Lower lobe of right lung (tissue), 2 donors: ENCODE measurements around the gene CCDC9. TPM values are rescaled to one million over a fixed set of nuclear protein-coding genes. Genes with fewer than 3 reads are reported as not detected.
"Not testable (repeated sequence)": the region's sequence is repeated elsewhere in the genome, so short reads cannot be mapped to it uniquely, and the experiment has no call there.

ENCODE experiments used
- ATAC-seq, 2 donors: fragments of 200-7000 bp; cut with Tn5 transposase; one replicate each; pipeline ENCODE4 v1.9.1; 2020 to 2022; ENCODE audit warnings: mild to moderate bottlenecking in 2 of 2, moderate library complexity in 2 of 2
- DNase-seq: peaks from one replicate; pipeline ENCODE4 v3.0.0-alpha.2; 2020
- H3K27ac ChIP-seq: fragments of 200-600 bp; one replicate; pipeline ENCODE4 v1.8.0; 2022
- H3K27me3 ChIP-seq: fragments of 200-600 bp; one replicate; pipeline ENCODE4 v1.8.0; 2022; ENCODE audit warnings: low read depth
- H3K36me3 ChIP-seq: fragments of 200-600 bp; one replicate; pipeline ENCODE4 v1.8.0; 2022; ENCODE audit warnings: mild to moderate bottlenecking
- H3K4me1 ChIP-seq: fragments of 200-600 bp; one replicate; pipeline ENCODE4 v1.8.0; 2022
- H3K4me3 ChIP-seq: fragments of 200-600 bp; one replicate; pipeline ENCODE4 v1.8.0; 2022; ENCODE audit warnings: mild to moderate bottlenecking
- H3K9me3 ChIP-seq: fragments of 200-600 bp; one replicate; pipeline ENCODE4 v1.8.0; 2022
- CTCF ChIP-seq: fragments of 200-600 bp; IDR thresholded peaks from one replicate; pipeline ENCODE4 v1.8.0; 2022; ENCODE audit warnings: antibody characterized with exemption, mild to moderate bottlenecking
- intact Hi-C: fragments of 100-400 bp; cut with DNase I; formaldehyde crosslinking; loops from one replicate; pipeline ENCODE4 v1.11.0; 2022
- total RNA-seq: library from RNA; stranded (reverse); fragmentation: NEBNext Ultra II Directional; extraction: Animal tissue kit (Norgen Biotek cat#: 25700); gene quantifications from one replicate; pipeline ENCODE4 v1.2.1, GENCODE V29; 2021
- donor health status: DM: no; HTN: yes; CAD: no; lungs with severe emphysema.

Gene CCDC9
- total RNA-seq, 1 donor from 2014 or later, result 30.7 TPM

- peak overlapping the region; percentile 95 for H3K4me3 ChIP-seq
- H3K27ac ChIP-seq, result peak overlapping the region; percentile 70
- H3K9me3 ChIP-seq, result no peaks in the 10 kb centered on the region
- TF ChIP-seq CTCF, result no peak
- H3K36me3 ChIP-seq, result peaks cover 13% of the 10 kb centered on the region
- DNase-seq (peak; percentile 66), ATAC-seq (peak; percentile 0 to 2)
- peaks cover 26% of the 10 kb centered on the region for H3K4me1 ChIP-seq
- intact Hi-C loops, result no loop called here
- no peaks in the 10 kb centered on the region for H3K27me3 ChIP-seq
Measured at GRCh38 chr19:47274891-47275761, 18.8 kb downstream of the CCDC9 start.

- Histone ChIP-seq H3K27me3 (no peaks in the 10 kb centered on the region), H3K27ac (peak overlapping the region; percentile 1), H3K4me1 (peaks cover 26% of the 10 kb centered on the region), H3K9me3 (no peaks in the 10 kb centered on the region), H3K36me3 (peaks cover 5% of the 10 kb centered on the region), H3K4me3 (peak overlapping the region; percentile 95)
- DNase-seq (peak; percentile 51), ATAC-seq (no peak)
- intact Hi-C loops, result no loop called here
- TF ChIP-seq CTCF, result no peak
Measured at GRCh38 chr19:47275791-47276461, 19.6 kb downstream of the CCDC9 start.

- DNase-seq, intact Hi-C loops, ATAC-seq, H3K27me3 ChIP-seq, H3K9me3 ChIP-seq, H3K36me3 ChIP-seq, H3K4me3 ChIP-seq: not testable (repeated sequence)
- peak overlapping the region; percentile 1 for H3K27ac ChIP-seq
- peaks cover 26% of the 10 kb centered on the region for H3K4me1 ChIP-seq
Measured at GRCh38 chr19:47276513-47276912, 20.2 kb downstream of the CCDC9 start.

GRCh38 chr19:47280183-47280797 is 24.0 kb downstream of the CCDC9 start:
- Histone ChIP-seq H3K4me1 (peaks cover 13% of the 10 kb centered on the region), H3K4me3 (no peak overlapping the region), H3K27me3 (no peaks in the 10 kb centered on the region), H3K36me3 (no peaks in the 10 kb centered on the region), H3K27ac (no peak overlapping the region), H3K9me3 (no peaks in the 10 kb centered on the region)
- ATAC-seq, result peak in 1 of 2 donors; percentile 18
- intact Hi-C loops, result no loop called here
- DNase-seq, result peak; percentile 56
- peak; percentile 39 for TF ChIP-seq CTCF

GRCh38 chr19:47283405-47284059 is 27.2 kb downstream of the CCDC9 start:
- intact Hi-C loops, result no loop called here
- TF ChIP-seq CTCF, result no peak
- H3K4me1 ChIP-seq, result no peaks in the 10 kb centered on the region

More at GRCh38 chr19:47283405-47284059, 27.2 kb downstream of the CCDC9 start:
- DNase-seq, result no peak
- no peak for ATAC-seq
- H3K4me3 ChIP-seq, result no peak overlapping the region
- H3K9me3 ChIP-seq, result no peaks in the 10 kb centered on the region
- H3K27me3 ChIP-seq, result no peaks in the 10 kb centered on the region
- no peak overlapping the region for H3K27ac ChIP-seq
- no peaks in the 10 kb centered on the region for H3K36me3 ChIP-seq
